HEK293 (cell line): Measurements from ENCODE around the gene TRIM44.
A peak's percentile ranks its signal among the peaks of the same experiment; 100 is the strongest.

Experiments used
- CTCF ChIA-PET: fragments of 350-600 bp; formaldehyde crosslinking; extraction: SDS; loops from one replicate; lab custom pipeline; 2021; ENCODE audit warnings: antibody characterized with exemption; lab: Yijun Ruan, JAX
- POLR2A ChIA-PET: fragments of 300-600 bp; formaldehyde crosslinking; extraction: SDS; loops from one replicate; lab custom pipeline; 2020; ENCODE audit warnings: antibody characterized with exemption, inconsistent platforms; lab: Yijun Ruan, JAX
- H3K27ac ChIP-seq: fragments of 200-500 bp; sonication (Bioruptor generic); 2 replicates; pipeline ENCODE4 v1.5.1; 2014; ENCODE audit warnings: low read depth, low read length, control low read depth, inconsistent platforms; ENCODE audit errors: extremely low read depth
- H3K36me3 ChIP-seq, 2 experiments: fragments of 200-500 bp in 1 of 2; sonication (Bioruptor generic) in 1 of 2; 1 replicate in 1 of 2; 2 replicates in 1 of 2; pipeline ENCODE4 v1.5.1; 2014 to 2017; ENCODE audit warnings: inconsistent platforms in 2 of 2, low read length in 2 of 2; ENCODE audit not compliant: control insufficient read depth in 2 of 2, insufficient read depth in 1 of 2
- H3K4me1 ChIP-seq: fragments of 200-500 bp; sonication (Bioruptor generic); 2 replicates; pipeline ENCODE4 v1.5.1; 2014; ENCODE audit warnings: mild to moderate bottlenecking, low read length, inconsistent platforms; ENCODE audit not compliant: control insufficient read depth, insufficient read depth
- H3K4me3 ChIP-seq: 2 replicates; pipeline ENCODE4 v1.5.1; 2011; ENCODE audit warnings: low read depth, mild to moderate bottlenecking, control low read depth, low read length, moderate library complexity
- H3K9me3 ChIP-seq: fragments of 200-500 bp; sonication (Bioruptor generic); 2 replicates; pipeline ENCODE4 v1.5.1; 2014; ENCODE audit warnings: low read depth, low read length, inconsistent platforms; ENCODE audit not compliant: control insufficient read depth, insufficient read depth
- BCL11B ChIP-seq: fragments of 450-650 bp; formaldehyde crosslinking; IDR thresholded peaks from 2 replicates; pipeline ENCODE4 v1.5.1; 2016; ENCODE audit warnings: low read depth, missing biosample characterization, missing genetic modification characterization
- PRDM6 ChIP-seq: fragments of 450-650 bp; formaldehyde crosslinking; IDR thresholded peaks from 2 replicates; pipeline ENCODE4 v1.5.1; 2017; ENCODE audit warnings: missing biosample characterization, missing genetic modification characterization
- REST ChIP-seq: fragments of 450-650 bp; formaldehyde crosslinking; IDR thresholded peaks from 2 replicates; pipeline ENCODE4 v1.5.1; 2016; ENCODE audit warnings: missing biosample characterization, missing genetic modification characterization
- SP2 ChIP-seq: fragments of 450-650 bp; formaldehyde crosslinking; IDR thresholded peaks from 2 replicates; pipeline ENCODE4 v1.5.1; 2016; ENCODE audit warnings: missing biosample characterization, missing genetic modification characterization
- ZBTB49 ChIP-seq: fragments of 450-650 bp; formaldehyde crosslinking; IDR thresholded peaks from 2 replicates; pipeline ENCODE4 v1.5.1; 2016; ENCODE audit warnings: missing biosample characterization, missing genetic modification characterization, low read depth
- ZBTB8A ChIP-seq: fragments of 450-650 bp; formaldehyde crosslinking; IDR thresholded peaks from 2 replicates; pipeline ENCODE4 v1.5.1; 2016; ENCODE audit warnings: missing biosample characterization, missing genetic modification characterization
- ZEB2 ChIP-seq: fragments of 450-650 bp; formaldehyde crosslinking; IDR thresholded peaks from 2 replicates; pipeline ENCODE4 v1.5.1; 2016; ENCODE audit warnings: missing biosample characterization, missing genetic modification characterization
- ZFHX2 ChIP-seq: fragments of 450-650 bp; formaldehyde crosslinking; conservative IDR thresholded peaks from 2 replicates; pipeline ENCODE4 v1.5.1; 2016; ENCODE audit warnings: missing biosample characterization, missing genetic modification characterization
- ZNF138 ChIP-seq: fragments of 450-650 bp; formaldehyde crosslinking; IDR thresholded peaks from 2 replicates; pipeline ENCODE4 v1.5.1; 2016; ENCODE audit warnings: missing biosample characterization, missing genetic modification characterization, borderline replicate concordance
- ZNF140 ChIP-seq: fragments of 450-650 bp; formaldehyde crosslinking; IDR thresholded peaks from 2 replicates; pipeline ENCODE4 v1.5.1; 2016; ENCODE audit warnings: missing biosample characterization, missing genetic modification characterization
- ZNF146 ChIP-seq: fragments of 450-650 bp; formaldehyde crosslinking; IDR thresholded peaks from 2 replicates; pipeline ENCODE4 v1.5.1; 2016; ENCODE audit warnings: missing biosample characterization, missing genetic modification characterization
- ZNF19 ChIP-seq: fragments of 450-650 bp; formaldehyde crosslinking; IDR thresholded peaks from 2 replicates; pipeline ENCODE4; 2016; ENCODE audit warnings: missing biosample characterization, missing genetic modification characterization, low read depth
- ZNF214 ChIP-seq: fragments of 450-650 bp; formaldehyde crosslinking; IDR thresholded peaks from 2 replicates; pipeline ENCODE4 v1.5.1; 2017; ENCODE audit warnings: missing biosample characterization, mild to moderate bottlenecking, missing genetic modification characterization, borderline replicate concordance
- ZNF23 ChIP-seq: fragments of 450-650 bp; formaldehyde crosslinking; IDR thresholded peaks from 2 replicates; pipeline ENCODE4 v1.5.1; 2016; ENCODE audit warnings: missing biosample characterization, missing genetic modification characterization, borderline replicate concordance
- ZNF335 ChIP-seq: fragments of 450-650 bp; formaldehyde crosslinking; conservative IDR thresholded peaks from 2 replicates; pipeline ENCODE4 v1.5.1; 2016; ENCODE audit warnings: missing biosample characterization, missing genetic modification characterization
- ZNF423 ChIP-seq: fragments of 450-650 bp; formaldehyde crosslinking; IDR thresholded peaks from 2 replicates; pipeline ENCODE4 v1.5.1; 2016; ENCODE audit warnings: missing biosample characterization, missing genetic modification characterization
- ZNF514 ChIP-seq: fragments of 450-650 bp; formaldehyde crosslinking; IDR thresholded peaks from 2 replicates; pipeline ENCODE4 v1.5.1; 2016; ENCODE audit warnings: missing biosample characterization, missing genetic modification characterization
- ZNF518A ChIP-seq: fragments of 450-650 bp; formaldehyde crosslinking; conservative IDR thresholded peaks from 2 replicates; pipeline ENCODE4 v1.5.1; 2016; ENCODE audit warnings: low read depth, missing biosample characterization, missing genetic modification characterization
- ZNF521 ChIP-seq: fragments of 450-650 bp; formaldehyde crosslinking; IDR thresholded peaks from 2 replicates; pipeline ENCODE4 v1.5.1; 2017; ENCODE audit warnings: missing biosample characterization, mild to moderate bottlenecking, missing genetic modification characterization
- ZNF585B ChIP-seq: fragments of 450-650 bp; formaldehyde crosslinking; IDR thresholded peaks from 2 replicates; pipeline ENCODE4 v1.5.1; 2016; ENCODE audit warnings: missing biosample characterization, missing genetic modification characterization

TRIM44 gene

GRCh38 chr11:35723913-35724312 lies 61.3 kb downstream of the TRIM44 start:
- no peaks in the 10 kb centered on the region for H3K9me3 ChIP-seq
- no peak overlapping the region for H3K4me3 ChIP-seq
- POLR2A ChIA-PET, result no interaction called here
- peaks cover 0 to 27% of the 10 kb centered on the region in 2 experiments; a peak in 1 of 3 replicates for H3K36me3 ChIP-seq
- H3K27ac ChIP-seq, result no peak overlapping the region
- TF ChIP-seq ZNF514 (tag by site-specific recombination) (no peak), REST (tag by site-specific recombination) (peak; percentile 87)
- CTCF ChIA-PET, result interaction anchor here (0.7 to 1.5 kb wide), 2 partner anchors 107 to 534 kb away, joined by 4 read pairs; no protein-coding TSS in a partner anchor
- no peaks in the 10 kb centered on the region for H3K4me1 ChIP-seq

- TF ChIP-seq ZBTB49 (no peak), ZNF585B (no peak), ZNF23 (no peak), ZNF138 (tag by site-specific recombination) (no peak), ZNF214 (tag by site-specific recombination) (no peak), ZNF423 (tag by site-specific recombination) (no peak), ZNF146 (tag by site-specific recombination) (no peak), ZEB2 (tag by site-specific recombination) (no peak), BCL11B (tag by site-specific recombination) (no peak)
- H3K4me1 ChIP-seq, result no peaks in the 10 kb centered on the region
- no peaks in the 10 kb centered on the region for H3K9me3 ChIP-seq
- H3K27ac ChIP-seq, result no peak overlapping the region
- ChIA-PET CTCF (no interaction called here), POLR2A (no interaction called here)
- peaks cover 0 to 36% of the 10 kb centered on the region in 2 experiments; a peak in 1 of 3 replicates for H3K36me3 ChIP-seq
- H3K4me3 ChIP-seq, result no peak overlapping the region
Observed at GRCh38 chr11:35725885-35726284, 63.3 kb downstream of the TRIM44 start.

- ChIA-PET POLR2A (no interaction called here), CTCF (interaction anchor here (0.7 kb wide), 1 partner anchor 10 kb away, joined by 4 read pairs; no protein-coding TSS in a partner anchor)
- H3K9me3 ChIP-seq, result no peaks in the 10 kb centered on the region
- H3K27ac ChIP-seq, result no peak overlapping the region
- no peaks in the 10 kb centered on the region for H3K4me1 ChIP-seq
- no peak overlapping the region for H3K4me3 ChIP-seq
- H3K36me3 ChIP-seq, result peaks cover 0 to 39% of the 10 kb centered on the region in 2 experiments; a peak in 1 of 3 replicates
- TF ChIP-seq ZBTB8A (tag by site-specific recombination), result no peak
- no peak for TF ChIP-seq ZNF521 (tag by site-specific recombination)
- no peak for TF ChIP-seq SP2 (tag by site-specific recombination)
- TF ChIP-seq PRDM6, result no peak
- TF ChIP-seq ZNF140, result no peak
- no peak for TF ChIP-seq ZNF19 (tag by site-specific recombination)
- no peak for TF ChIP-seq ZNF335 (tag by site-specific recombination)
- no peak for TF ChIP-seq ZFHX2 (tag by site-specific recombination)
- TF ChIP-seq ZNF518A (tag by site-specific recombination), result no peak
- no peak for TF ChIP-seq ZNF138 (tag by site-specific recombination)
Observed at GRCh38 chr11:35727140-35727539, 64.6 kb downstream of the TRIM44 start.
